AG09309 (cell line): Measurements from ENCODE around the gene IQCE.
A peak's percentile ranks its signal among the peaks of the same experiment; 100 is the strongest.

Experiments
- DNase-seq: peaks from one replicate; pipeline ENCODE4 v3.0.0-alpha.2; 2010; ENCODE audit warnings: low read depth
- H3K4me3 ChIP-seq: 2 replicates; pipeline ENCODE4 v1.5.1; 2011; ENCODE audit warnings: mild to moderate bottlenecking, low read depth, low read length, moderate library complexity; ENCODE audit not compliant: control insufficient read depth
- TF ChIP-seq, protein P1 (sequence below): IDR thresholded peaks from 2 replicates; pipeline ENCODE4 v1.5.1; 2011; ENCODE audit warnings: mild to moderate bottlenecking, low read depth, low read length, inconsistent platforms; ENCODE audit not compliant: insufficient read depth, control insufficient read depth; ENCODE audit errors: missing control alignments

The IQCE gene

DNA sequence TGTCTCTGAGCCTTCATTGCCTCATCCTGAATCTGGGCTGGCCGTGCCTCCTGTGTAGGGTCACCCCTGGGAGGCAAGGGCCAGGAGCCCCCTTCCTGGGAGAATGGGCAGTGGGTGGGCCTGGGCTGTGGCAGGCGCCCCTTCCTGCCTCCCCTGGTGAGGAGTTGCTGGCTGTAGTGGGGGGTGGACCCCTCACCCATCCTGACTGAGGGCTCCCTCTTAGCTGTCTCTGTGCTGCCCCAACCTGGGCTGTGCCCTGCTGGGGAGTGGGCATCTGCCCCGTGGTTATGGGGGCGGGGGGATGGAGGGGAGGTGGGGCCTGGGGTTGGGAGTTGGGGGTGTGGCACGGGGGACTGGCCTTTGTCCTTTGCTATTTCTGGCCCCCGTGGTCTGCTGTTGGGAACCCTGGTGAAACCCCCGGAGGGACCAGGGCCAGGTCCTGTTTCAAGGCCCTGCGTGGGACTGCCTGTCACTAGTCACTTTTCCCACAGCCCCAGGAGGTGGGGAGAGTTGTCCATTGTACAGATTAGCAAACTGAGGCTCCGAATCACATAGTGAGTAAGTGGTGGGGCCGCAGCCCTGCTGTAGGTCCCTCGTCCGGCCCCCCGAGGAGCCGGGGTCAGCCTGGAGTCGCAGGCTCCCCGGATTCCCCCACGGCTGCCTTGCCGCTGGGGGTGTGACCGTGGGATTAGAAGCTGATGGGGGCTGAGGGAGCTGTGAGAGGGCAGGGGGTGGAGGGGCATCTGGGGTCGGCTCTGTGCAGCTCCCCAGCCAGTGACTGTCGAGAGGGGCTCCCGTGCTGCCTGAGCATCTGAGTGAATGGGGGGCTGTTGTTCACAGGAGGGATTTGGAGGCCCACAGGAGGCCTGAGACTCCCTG lies 75.7 kb downstream of the IQCE start:
- H3K4me3 ChIP-seq = peak overlapping the region; percentile 95

DNA sequence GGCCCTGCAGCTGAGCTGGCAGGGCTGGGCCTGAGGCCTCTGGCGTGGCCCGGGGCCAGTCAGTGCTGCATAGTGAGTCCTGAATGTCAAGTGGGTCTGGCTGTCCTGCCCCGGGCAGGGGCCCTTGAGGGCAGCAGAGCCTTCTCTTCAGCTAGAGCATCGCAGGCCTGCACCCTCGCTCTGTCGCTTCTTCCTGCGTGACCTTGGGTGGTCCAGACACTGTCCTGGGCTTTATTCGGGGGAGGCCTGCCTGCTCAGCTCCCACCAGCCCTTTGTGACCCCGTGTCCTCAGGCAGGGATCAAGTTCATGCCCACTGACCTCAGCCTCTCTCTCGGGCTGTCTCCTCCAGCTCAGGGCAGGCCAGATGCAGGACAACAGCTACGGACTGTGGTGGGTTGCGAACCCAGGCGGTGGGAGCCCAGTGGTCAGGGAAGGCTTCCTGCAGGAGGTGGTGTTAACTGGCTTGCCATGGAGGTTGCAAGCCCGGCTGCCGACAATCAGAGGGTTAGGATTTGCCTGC lies 76.4 kb downstream of the IQCE start:
- no peak for DNase-seq
- no peak overlapping the region for H3K4me3 ChIP-seq
- TF ChIP-seq, protein P1, sequence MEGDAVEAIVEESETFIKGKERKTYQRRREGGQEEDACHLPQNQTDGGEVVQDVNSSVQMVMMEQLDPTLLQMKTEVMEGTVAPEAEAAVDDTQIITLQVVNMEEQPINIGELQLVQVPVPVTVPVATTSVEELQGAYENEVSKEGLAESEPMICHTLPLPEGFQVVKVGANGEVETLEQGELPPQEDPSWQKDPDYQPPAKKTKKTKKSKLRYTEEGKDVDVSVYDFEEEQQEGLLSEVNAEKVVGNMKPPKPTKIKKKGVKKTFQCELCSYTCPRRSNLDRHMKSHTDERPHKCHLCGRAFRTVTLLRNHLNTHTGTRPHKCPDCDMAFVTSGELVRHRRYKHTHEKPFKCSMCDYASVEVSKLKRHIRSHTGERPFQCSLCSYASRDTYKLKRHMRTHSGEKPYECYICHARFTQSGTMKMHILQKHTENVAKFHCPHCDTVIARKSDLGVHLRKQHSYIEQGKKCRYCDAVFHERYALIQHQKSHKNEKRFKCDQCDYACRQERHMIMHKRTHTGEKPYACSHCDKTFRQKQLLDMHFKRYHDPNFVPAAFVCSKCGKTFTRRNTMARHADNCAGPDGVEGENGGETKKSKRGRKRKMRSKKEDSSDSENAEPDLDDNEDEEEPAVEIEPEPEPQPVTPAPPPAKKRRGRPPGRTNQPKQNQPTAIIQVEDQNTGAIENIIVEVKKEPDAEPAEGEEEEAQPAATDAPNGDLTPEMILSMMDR = no peak

More for the DNA sequence above, 75.7 kb downstream of the IQCE start:
- no peak for DNase-seq
- TF ChIP-seq, protein P1 = no peak

DNA sequence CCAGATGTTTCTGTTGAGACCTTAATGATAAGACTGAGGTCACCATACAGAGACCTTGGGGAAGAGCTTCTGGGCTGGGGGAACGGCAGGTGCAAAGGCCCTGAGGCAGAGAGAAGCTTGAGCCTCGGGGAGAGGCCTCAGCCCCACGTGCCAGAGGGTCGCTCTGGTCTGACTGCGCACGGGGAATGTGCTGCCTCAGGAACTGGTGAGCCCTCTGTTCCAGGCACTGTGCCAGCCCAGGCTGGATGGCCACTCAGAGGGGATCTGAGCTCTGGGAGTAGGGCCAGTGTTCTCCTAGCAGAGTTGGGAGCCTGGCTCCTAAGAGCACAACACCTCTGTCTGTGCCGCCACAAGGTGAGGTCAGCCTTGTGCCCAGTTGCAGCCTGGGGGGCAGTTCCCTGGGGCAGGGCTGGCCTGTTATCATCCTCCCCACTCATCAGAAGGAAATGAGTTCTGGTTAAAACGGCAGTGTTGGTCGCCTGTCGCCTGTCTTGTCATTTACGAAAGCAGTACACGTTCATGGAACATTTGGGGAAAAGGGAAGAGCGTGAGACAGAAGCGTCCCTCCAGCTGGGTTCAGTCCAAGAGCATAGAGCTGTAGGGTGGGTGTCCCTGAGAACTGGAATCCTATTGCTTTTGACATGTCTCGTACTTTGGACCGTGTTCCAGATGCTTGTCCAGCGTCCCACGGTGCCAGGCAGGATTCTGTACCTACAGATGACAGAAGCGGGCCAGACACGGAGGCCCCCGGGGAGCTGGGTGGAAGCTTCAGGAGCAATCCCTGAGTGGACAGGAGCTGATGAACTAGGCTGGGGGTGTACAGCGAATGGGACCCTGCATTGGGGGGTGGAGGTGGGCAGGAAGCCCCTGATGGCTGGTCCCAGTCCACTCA lies 77.3 kb downstream of the IQCE start:
- DNase-seq = no peak
- H3K4me3 ChIP-seq = no peak overlapping the region
- TF ChIP-seq, protein P1 = no peak

DNA sequence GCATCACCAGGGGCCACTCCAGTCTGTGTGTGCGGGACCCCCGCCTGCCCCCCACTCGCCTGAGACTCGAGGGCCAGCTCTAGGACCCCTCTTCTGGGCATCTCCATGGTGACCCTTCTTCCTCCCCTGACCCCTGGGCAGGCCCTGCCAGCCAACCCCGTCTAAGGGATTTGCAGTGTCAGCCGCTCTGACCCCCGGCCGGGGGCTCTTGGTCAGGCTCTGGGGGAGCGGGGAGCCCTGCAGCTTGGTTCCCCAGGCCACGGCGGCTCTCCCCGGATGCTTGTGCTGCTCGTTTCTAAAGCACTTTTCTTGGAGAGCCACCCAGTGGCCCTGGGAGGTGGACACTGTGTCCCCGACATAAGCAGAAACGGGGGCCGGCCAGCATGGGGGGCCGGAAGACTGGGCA lies 78.3 kb downstream of the IQCE start:
- TF ChIP-seq, protein P1 = no peak
- H3K4me3 ChIP-seq = no peak overlapping the region
- no peak for DNase-seq

DNA sequence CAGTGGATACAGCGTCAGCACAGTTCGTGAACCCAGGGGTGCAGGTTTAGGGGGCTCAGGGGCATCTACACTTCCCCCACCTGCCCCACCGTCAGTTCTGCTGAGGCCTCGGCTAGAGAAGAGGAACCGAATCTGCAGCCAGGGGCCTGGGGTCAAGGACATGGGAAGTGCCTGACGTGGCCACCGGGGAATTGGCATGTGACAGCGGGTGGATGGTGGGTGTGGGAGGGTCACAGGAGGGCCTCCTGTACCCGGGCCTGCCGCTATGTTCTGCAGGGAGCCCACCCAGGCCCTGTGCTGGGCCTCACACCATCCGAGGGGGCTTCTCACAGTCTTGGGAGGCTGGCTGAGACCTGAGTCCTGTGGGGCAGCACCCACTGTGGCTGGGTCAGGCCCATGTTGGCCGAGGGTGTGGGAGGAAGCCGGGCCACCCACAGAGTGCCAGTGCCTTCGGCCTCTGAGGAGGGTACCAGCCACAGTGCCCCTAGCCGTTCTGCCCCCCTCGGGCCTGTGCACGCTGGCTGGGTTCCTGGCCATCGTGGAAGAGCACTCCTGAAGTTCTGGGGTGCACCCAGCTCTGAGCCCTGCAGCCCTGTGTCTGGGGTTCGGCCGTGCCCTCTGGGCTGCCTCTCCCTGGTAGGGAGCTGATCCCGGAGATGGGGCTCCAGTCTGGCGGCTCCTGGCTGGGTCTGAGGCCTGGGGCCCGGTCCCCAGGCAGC lies 78.9 kb downstream of the IQCE start:
- DNase-seq = no peak
- no peak overlapping the region for H3K4me3 ChIP-seq
- TF ChIP-seq, protein P1 = no peak
